Ascending aorta (tissue), 2 donors: ENCODE measurements around the gene NT5E. TPM values are rescaled to one million over a fixed set of nuclear protein-coding genes. Genes with fewer than 3 reads are reported as not detected.
"Not testable (repeated sequence)": the region's sequence is repeated elsewhere in the genome, so short reads cannot be mapped to it uniquely, and the experiment has no call there.

Experiments used
- DNase-seq, 2 donors: peaks; one replicate each; pipeline ENCODE4 v3.0.0-alpha.2; 2019; ENCODE audit warnings: low spot score in 2 of 2
- H3K27ac ChIP-seq, 2 donors: fragments of 200-600 bp; sonication (generic); one replicate each; pipeline ENCODE4 v1.5.1; 2016 to 2017; ENCODE audit warnings: mild to moderate bottlenecking in 1 of 2
- H3K27me3 ChIP-seq: fragments of 200-600 bp; sonication (generic); one replicate; pipeline ENCODE4 v1.5.1; 2017
- H3K36me3 ChIP-seq, 2 donors: fragments of 200-600 bp; sonication (generic); one replicate each; pipeline ENCODE4 v1.5.1; 2016
- H3K4me1 ChIP-seq, 2 donors: fragments of 200-600 bp; sonication (generic); one replicate each; pipeline ENCODE4 v1.5.1; 2016 to 2017; ENCODE audit warnings: mild to moderate bottlenecking in 1 of 2
- H3K4me3 ChIP-seq, 2 donors: fragments of 200-600 bp; sonication (generic); one replicate each; pipeline ENCODE4 v1.5.1; 2016 to 2017; ENCODE audit warnings: mild to moderate bottlenecking in 1 of 2
- H3K9me3 ChIP-seq, 2 donors: fragments of 200-600 bp; sonication (generic); one replicate each; pipeline ENCODE4 v1.5.1; 2016
- intact Hi-C: fragments of 100-400 bp; cut with DNase I; formaldehyde crosslinking; loops from one replicate; pipeline ENCODE4 v1.15.1; 2023
- total RNA-seq: library from RNA; depleted of rRNA; stranded (reverse); fragments of >200 nt; gene quantifications from one replicate; pipeline ENCODE4 v1.1.0, GENCODE V29; 2016
- TF ChIP-seq, protein P1 (sequence below), 3 experiments: fragments of 200-600 bp in 2 of 3; fragments of 450-650 bp in 1 of 3; sonication (generic) in 2 of 3; IDR thresholded peaks; one replicate each; pipeline ENCODE4 v1.5.1; 2016 to 2019; ENCODE audit warnings: antibody characterized with exemption in 3 of 3, mild to moderate bottlenecking in 1 of 3, moderate library complexity in 1 of 3

NT5E gene
- total RNA-seq, 1 donor from 2014 or later, result 143 TPM

DNA sequence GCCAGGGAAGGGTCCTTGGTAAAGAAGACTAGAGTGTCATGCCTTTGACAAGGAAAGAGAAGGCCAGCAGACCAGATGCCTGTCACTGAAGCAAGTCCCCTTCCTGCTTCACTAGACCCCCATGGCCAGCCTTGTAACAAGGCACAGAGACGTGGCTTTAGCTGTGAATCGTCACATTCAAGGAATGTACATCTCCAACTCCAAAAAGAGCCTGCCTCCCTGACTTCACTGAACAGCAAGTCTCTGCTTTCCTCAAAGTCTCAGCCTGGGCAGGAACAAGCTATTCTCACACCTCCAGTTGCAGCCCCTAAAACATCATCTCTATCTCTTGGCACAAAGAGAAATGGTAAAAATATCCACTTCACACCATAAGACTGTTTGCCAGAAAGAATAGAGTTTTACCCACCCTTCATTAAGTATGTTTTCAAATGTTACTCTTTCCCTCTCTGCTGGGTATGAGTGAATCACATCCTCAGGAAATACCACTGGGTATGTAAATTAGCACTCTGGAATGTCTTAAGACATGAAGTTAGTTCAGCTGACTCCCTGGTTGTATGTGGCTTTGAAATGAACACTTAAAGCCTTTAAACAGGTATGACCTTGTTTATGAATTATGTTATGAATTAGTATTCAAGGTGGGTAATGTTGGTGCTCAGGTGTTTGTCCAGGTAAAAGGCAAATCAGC, 46.4 kb upstream of the NT5E start:
- H3K9me3 ChIP-seq, result no peaks in the 10 kb centered on the region
- H3K4me1 ChIP-seq, result peaks cover 7 to 28% of the 10 kb centered on the region in 2 donors
- no peaks in the 10 kb centered on the region for H3K27me3 ChIP-seq
- no peaks in the 10 kb centered on the region for H3K36me3 ChIP-seq
- peak overlapping the region; percentile 80 to 81 for H3K27ac ChIP-seq
- TF ChIP-seq, protein P1, sequence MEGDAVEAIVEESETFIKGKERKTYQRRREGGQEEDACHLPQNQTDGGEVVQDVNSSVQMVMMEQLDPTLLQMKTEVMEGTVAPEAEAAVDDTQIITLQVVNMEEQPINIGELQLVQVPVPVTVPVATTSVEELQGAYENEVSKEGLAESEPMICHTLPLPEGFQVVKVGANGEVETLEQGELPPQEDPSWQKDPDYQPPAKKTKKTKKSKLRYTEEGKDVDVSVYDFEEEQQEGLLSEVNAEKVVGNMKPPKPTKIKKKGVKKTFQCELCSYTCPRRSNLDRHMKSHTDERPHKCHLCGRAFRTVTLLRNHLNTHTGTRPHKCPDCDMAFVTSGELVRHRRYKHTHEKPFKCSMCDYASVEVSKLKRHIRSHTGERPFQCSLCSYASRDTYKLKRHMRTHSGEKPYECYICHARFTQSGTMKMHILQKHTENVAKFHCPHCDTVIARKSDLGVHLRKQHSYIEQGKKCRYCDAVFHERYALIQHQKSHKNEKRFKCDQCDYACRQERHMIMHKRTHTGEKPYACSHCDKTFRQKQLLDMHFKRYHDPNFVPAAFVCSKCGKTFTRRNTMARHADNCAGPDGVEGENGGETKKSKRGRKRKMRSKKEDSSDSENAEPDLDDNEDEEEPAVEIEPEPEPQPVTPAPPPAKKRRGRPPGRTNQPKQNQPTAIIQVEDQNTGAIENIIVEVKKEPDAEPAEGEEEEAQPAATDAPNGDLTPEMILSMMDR (IDR thresholded peaks at IDR 0.05), result no peak
- DNase-seq, result no peak
- H3K4me3 ChIP-seq, result no peak overlapping the region
- intact Hi-C loops, result loop anchor here (2.0 to 5.0 kb wide), 2 partner anchors 43 to 49 kb away; partner anchors contain the start of gene NT5E

DNA sequence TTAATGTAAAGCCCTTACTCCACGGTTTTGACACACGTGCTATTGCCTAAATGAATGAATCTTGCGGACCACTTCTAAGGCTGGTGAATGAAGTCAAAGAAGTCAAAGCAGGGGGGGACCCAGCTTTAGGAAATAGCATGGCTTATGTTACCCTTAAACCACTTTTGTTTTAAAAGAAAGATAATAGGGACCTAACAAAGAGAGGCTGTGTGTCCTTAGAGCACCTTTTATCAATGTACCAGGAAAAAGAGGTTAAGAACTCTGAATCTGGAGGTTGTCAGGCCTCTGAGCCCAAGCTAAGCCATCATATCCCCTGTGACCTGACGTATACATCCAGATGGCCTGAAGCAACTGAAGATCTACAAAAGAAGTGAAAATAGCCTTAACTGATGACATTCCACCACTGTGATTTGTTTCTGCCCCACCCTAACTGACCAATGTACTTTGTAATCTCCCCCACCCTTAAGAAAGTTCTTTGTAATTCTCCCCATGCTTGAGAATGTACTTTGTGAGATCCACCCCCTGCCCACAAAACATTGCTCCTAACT, 45.8 kb upstream of the NT5E start:
- not testable (repeated sequence) for H3K9me3 ChIP-seq, H3K36me3 ChIP-seq, H3K4me3 ChIP-seq, H3K27me3 ChIP-seq, DNase-seq
- peak overlapping the region; percentile 80 to 81 for H3K27ac ChIP-seq
- intact Hi-C loops, result loop anchor here (5.0 kb wide), 1 partner anchor 48 kb away; the partner anchor contains the start of gene NT5E
- peaks cover 7 to 28% of the 10 kb centered on the region in 2 donors for H3K4me1 ChIP-seq

DNA sequence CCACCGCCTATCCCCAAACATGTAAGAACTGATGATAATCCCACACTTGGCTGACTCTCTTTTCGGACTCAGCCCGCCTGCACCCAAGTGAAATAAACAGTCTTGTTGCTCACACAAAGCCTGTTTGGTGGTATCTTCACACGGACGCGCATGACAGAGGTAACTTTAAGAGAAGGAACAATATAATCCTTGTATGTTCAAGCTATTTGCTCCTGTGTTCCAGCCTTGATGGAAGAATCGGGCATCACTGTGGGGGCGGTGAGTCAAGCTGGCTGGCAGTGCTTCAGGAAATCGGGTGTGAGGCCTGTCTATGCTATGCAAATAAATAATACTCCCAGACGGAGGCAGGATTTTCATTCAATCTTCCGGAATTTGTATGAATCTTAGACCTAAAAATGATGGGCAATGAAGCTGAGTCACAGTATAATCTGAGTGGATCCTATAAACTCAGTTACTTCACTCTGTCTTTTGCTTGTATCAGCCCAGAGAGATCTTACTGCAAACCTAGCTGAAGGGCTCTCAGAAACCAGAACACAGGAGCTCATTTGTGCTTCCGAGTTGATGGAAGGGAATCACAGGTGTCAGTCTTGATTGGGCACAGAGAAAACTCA, 45.2 kb upstream of the NT5E start:
- Histone ChIP-seq H3K27me3 (no peaks in the 10 kb centered on the region), H3K27ac (peak overlapping the region; percentile 80 to 81), H3K9me3 (no peaks in the 10 kb centered on the region), H3K4me3 (no peak overlapping the region), H3K36me3 (no peaks in the 10 kb centered on the region), H3K4me1 (peaks cover 7 to 28% of the 10 kb centered on the region in 2 donors)
- intact Hi-C loops, result loop anchor here (5.0 kb wide), 1 partner anchor 48 kb away; the partner anchor contains the start of gene NT5E
- DNase-seq, result peak in 1 of 2 donors; percentile 73
- TF ChIP-seq, protein P1 (IDR thresholded peaks at IDR 0.05), result no peak

DNA sequence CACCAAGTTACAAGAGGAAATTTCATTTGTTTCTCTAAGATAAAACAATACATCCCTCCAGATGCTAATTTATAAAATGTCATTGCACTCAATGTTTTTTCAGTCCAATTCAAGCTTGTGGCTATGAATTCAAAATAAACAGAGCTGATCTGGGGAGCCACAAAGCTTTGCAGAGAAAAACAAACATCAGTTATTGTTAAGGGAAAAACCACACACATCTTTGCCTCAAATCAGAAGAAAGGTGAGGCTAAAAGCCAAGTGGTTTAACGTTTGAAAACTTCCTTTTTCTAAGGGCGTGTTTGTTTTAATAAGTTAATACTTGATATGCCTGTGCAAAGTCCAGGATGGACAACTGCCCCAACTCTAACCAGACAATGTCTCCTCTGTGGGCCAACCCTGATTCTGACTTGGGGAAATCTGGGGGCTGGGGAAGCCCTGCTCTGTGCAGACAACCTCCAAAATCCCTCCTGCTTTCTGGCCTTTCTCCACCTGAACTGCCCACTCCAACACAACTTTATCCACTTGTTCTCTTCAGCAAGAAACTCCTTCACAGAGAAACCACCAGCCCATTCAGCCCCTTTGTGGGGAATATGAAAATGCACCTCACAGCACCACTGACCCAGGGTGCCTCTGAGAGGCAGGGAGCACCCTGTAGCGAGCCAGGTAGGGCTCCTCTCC, 44.6 kb upstream of the NT5E start:
- Histone ChIP-seq H3K9me3 (no peaks in the 10 kb centered on the region), H3K4me3 (no peak overlapping the region), H3K4me1 (peaks cover 7 to 28% of the 10 kb centered on the region in 2 donors), H3K27me3 (no peaks in the 10 kb centered on the region), H3K27ac (peak overlapping the region; percentile 80 to 81), H3K36me3 (no peaks in the 10 kb centered on the region)
- intact Hi-C loops, result no loop called here
- TF ChIP-seq, protein P1 (IDR thresholded peaks at IDR 0.05), result no peak
- no peak for DNase-seq

DNA sequence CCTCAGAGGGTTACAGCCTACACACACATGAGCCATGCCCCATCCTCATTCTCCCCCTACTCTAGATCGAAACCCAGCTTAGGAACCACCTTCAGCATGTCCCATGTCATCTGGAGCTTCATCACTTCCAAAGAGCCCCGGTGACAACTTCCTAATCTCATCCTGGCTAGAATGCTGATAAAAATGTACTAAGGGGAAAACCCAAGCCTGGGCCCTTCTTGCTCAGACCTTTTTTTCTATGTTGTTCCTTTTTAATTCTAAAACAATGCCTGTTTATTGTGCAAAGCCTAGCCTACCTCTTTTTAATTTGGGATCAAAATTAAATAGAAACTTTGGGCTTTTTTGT, 44.1 kb upstream of the NT5E start:
- no peak for DNase-seq
- Histone ChIP-seq H3K36me3 (no peaks in the 10 kb centered on the region), H3K27ac (peak overlapping the region; percentile 80 to 81), H3K4me1 (peaks cover 7 to 28% of the 10 kb centered on the region in 2 donors), H3K4me3 (no peak overlapping the region), H3K27me3 (no peaks in the 10 kb centered on the region), H3K9me3 (no peaks in the 10 kb centered on the region)
- intact Hi-C loops, result no loop called here
- TF ChIP-seq, protein P1 (IDR thresholded peaks at IDR 0.05), result no peak
